IMR-90 (cell line): ENCODE data around the gene SMAD7. TPM values are rescaled to one million over a fixed set of nuclear protein-coding genes. Genes with fewer than 3 reads are reported as not detected.

Experiments used
- ATAC-seq: fragments of 200-7000 bp; cut with Tn5 transposase; 2 replicates; pipeline ENCODE4 v1.9.1; 2020; ENCODE audit warnings: low read depth, mild to moderate bottlenecking, moderate library complexity
- BruUV-seq: library from RNA; stranded (reverse); fragments of 400-500 nt; replicated peaks from 2 replicates; lab custom pipeline; 2021; lab: Mats Ljungman, UMichigan
- CTCF ChIA-PET: fragments of 300-600 bp; formaldehyde crosslinking; extraction: SDS; loops from one replicate; lab custom pipeline; 2021; ENCODE audit warnings: antibody characterized with exemption; lab: Yijun Ruan, JAX
- POLR2A ChIA-PET: fragments of 300-600 bp; sonication (Branson Sonifier 250); formaldehyde crosslinking; loops from one replicate; lab custom pipeline; 2022; ENCODE audit warnings: antibody characterized with exemption; ENCODE audit not compliant: unreplicated experiment; lab: Charles Lee
- DNase-seq: peaks from one replicate; pipeline ENCODE4 v3.0.0; 2013
- H2AFZ ChIP-seq: replicated peaks from 2 replicates; pipeline ENCODE3; 2013; ENCODE audit warnings: low read length, mild to moderate bottlenecking; ENCODE audit not compliant: poor library complexity
- H2AK5ac ChIP-seq: 2 replicates; pipeline ENCODE4 v1.6.1; 2013; ENCODE audit warnings: low read depth, low read length, inconsistent platforms
- H2AK9ac ChIP-seq: replicated peaks from 2 replicates; pipeline ENCODE3; 2013; ENCODE audit warnings: mild to moderate bottlenecking, low read depth, low read length, moderate library complexity; ENCODE audit not compliant: poor library complexity
- H2BK120ac ChIP-seq: 2 replicates; pipeline ENCODE4 v1.6.1; 2013; ENCODE audit warnings: low read depth, low read length, inconsistent platforms
- H2BK15ac ChIP-seq: 3 replicates; pipeline ENCODE4 v1.6.1; 2013; ENCODE audit warnings: low read depth, low read length, inconsistent platforms
- H2BK20ac ChIP-seq: 2 replicates; pipeline ENCODE4 v1.6.1; 2013; ENCODE audit warnings: low read depth, mild to moderate bottlenecking, inconsistent platforms, low read length, moderate library complexity
- H2BK5ac ChIP-seq: 2 replicates; pipeline ENCODE4 v1.6.1; 2013; ENCODE audit warnings: mild to moderate bottlenecking, low read depth, low read length, inconsistent platforms; ENCODE audit not compliant: poor library complexity, severe bottlenecking
- H3K14ac ChIP-seq: replicated peaks from 2 replicates; pipeline ENCODE4 v1.6.1; 2013; ENCODE audit warnings: low read depth, low read length, inconsistent platforms
- H3K18ac ChIP-seq: 2 replicates; pipeline ENCODE4 v1.6.1; 2013; ENCODE audit warnings: low read depth, low read length, control low read depth
- H3K23ac ChIP-seq: 2 replicates; pipeline ENCODE4 v1.6.1; 2013; ENCODE audit warnings: low read depth, low read length, inconsistent platforms
- H3K27ac ChIP-seq: 2 replicates; pipeline ENCODE4 v1.5.1; 2013; ENCODE audit warnings: mild to moderate bottlenecking, control low read depth, low read length; ENCODE audit not compliant: insufficient read depth
- H3K27me3 ChIP-seq: 2 replicates; pipeline ENCODE4 v1.6.1; 2013; ENCODE audit warnings: low read length; ENCODE audit not compliant: control insufficient read depth, insufficient read depth
- H3K36me3 ChIP-seq: 2 replicates; pipeline ENCODE4 v1.6.1; 2013; ENCODE audit warnings: low read length, mixed read lengths; ENCODE audit not compliant: control insufficient read depth, insufficient read depth
- H3K4ac ChIP-seq: 2 replicates; pipeline ENCODE4 v1.6.1; 2013; ENCODE audit warnings: low read depth, low read length, inconsistent platforms
- H3K4me1 ChIP-seq: 2 replicates; pipeline ENCODE4 v1.6.1; 2013; ENCODE audit warnings: low read length, mixed read lengths; ENCODE audit not compliant: control insufficient read depth, insufficient read depth
- H3K4me2 ChIP-seq: 2 replicates; pipeline ENCODE4 v1.6.1; 2013; ENCODE audit warnings: low read depth, mild to moderate bottlenecking, control low read depth, low read length, moderate library complexity
- H3K4me3 ChIP-seq: 2 replicates; pipeline ENCODE4 v1.5.1; 2013; ENCODE audit warnings: low read depth, mild to moderate bottlenecking, control low read depth, low read length, moderate library complexity; ENCODE audit not compliant: insufficient read depth
- H3K56ac ChIP-seq: 2 replicates; pipeline ENCODE4 v1.6.1; 2013; ENCODE audit warnings: low read length, inconsistent platforms; ENCODE audit not compliant: insufficient read depth; ENCODE audit errors: extremely low read depth
- H3K79me1 ChIP-seq, 2 experiments: 2 replicates each; pipeline ENCODE4 v1.6.1; 2013; ENCODE audit warnings: low read length in 2 of 2, inconsistent platforms in 1 of 2, low read depth in 1 of 2
- H3K9ac ChIP-seq: 2 replicates; pipeline ENCODE4 v1.6.1; 2013; ENCODE audit warnings: low read depth, low read length, control low read depth
- H3K9me1 ChIP-seq: 2 replicates; pipeline ENCODE4 v1.6.1; 2013; ENCODE audit warnings: low read length, inconsistent platforms; ENCODE audit not compliant: insufficient read depth
- H3K9me3 ChIP-seq: 2 replicates; pipeline ENCODE4 v1.6.1; 2013; ENCODE audit warnings: low read length; ENCODE audit not compliant: control insufficient read depth, insufficient read depth
- H4K20me1 ChIP-seq: 2 replicates; pipeline ENCODE4 v1.6.1; 2013; ENCODE audit warnings: low read length, inconsistent platforms; ENCODE audit not compliant: insufficient read depth
- H4K5ac ChIP-seq: 2 replicates; pipeline ENCODE4 v1.6.1; 2013; ENCODE audit warnings: mild to moderate bottlenecking, low read depth, low read length, control low read depth
- H4K8ac ChIP-seq, 2 experiments: 2 replicates each; pipeline ENCODE4 v1.6.1; 2013; ENCODE audit warnings: low read depth in 2 of 2, low read length in 2 of 2, control low read depth in 1 of 2, inconsistent platforms in 1 of 2
- H4K91ac ChIP-seq: 2 replicates; pipeline ENCODE4 v1.6.1; 2013; ENCODE audit warnings: low read depth, low read length, inconsistent platforms; ENCODE audit not compliant: insufficient read depth
- BHLHE40 ChIP-seq: fragments of 150-350 bp; IDR thresholded peaks from 2 replicates; pipeline ENCODE4 v1.6.1; 2016; ENCODE audit warnings: mild to moderate bottlenecking, low read depth, low read length
- CEBPB ChIP-seq: IDR thresholded peaks from 2 replicates; pipeline ENCODE4 v1.6.1; 2012; ENCODE audit warnings: low read depth, low read length, improper control_type of control experiment
- CHD1 ChIP-seq: IDR thresholded peaks from 2 replicates; pipeline ENCODE4 v1.6.1; 2012; ENCODE audit warnings: low read depth, low read length, improper control_type of control experiment
- CTCF ChIP-seq: conservative IDR thresholded peaks from 2 replicates; pipeline ENCODE4 v1.5.1; 2012; ENCODE audit warnings: mild to moderate bottlenecking, low read depth, low read length, improper control_type of control experiment
- ELK1 ChIP-seq: fragments of 150-350 bp; IDR thresholded peaks from 2 replicates; pipeline ENCODE4 v1.6.1; 2016; ENCODE audit warnings: low read depth, mild to moderate bottlenecking, low read length, moderate library complexity, borderline replicate concordance
- FOS ChIP-seq: fragments of 150-350 bp; IDR thresholded peaks from 2 replicates; pipeline ENCODE4 v1.6.1; 2016; ENCODE audit warnings: low read depth, low read length
- MAZ ChIP-seq: IDR thresholded peaks from 2 replicates; pipeline ENCODE4 v1.6.1; 2012; ENCODE audit warnings: low read depth, mild to moderate bottlenecking, low read length, improper control_type of control experiment, moderate library complexity, borderline replicate concordance
- MXI1 ChIP-seq: IDR thresholded peaks from 2 replicates; pipeline ENCODE4 v1.6.1; 2012; ENCODE audit warnings: low read depth, mild to moderate bottlenecking, low read length, moderate library complexity, borderline replicate concordance
- NFE2L2 ChIP-seq: fragments of 150-350 bp; IDR thresholded peaks from 2 replicates; pipeline ENCODE4 v1.6.1; 2016; ENCODE audit warnings: low read depth, mild to moderate bottlenecking, low read length
- POLR2A ChIP-seq: IDR thresholded peaks from 2 replicates; pipeline ENCODE4 v1.6.1; 2012; ENCODE audit warnings: mild to moderate bottlenecking, low read depth, low read length
- RAD21 ChIP-seq: IDR thresholded peaks from 2 replicates; pipeline ENCODE4 v1.6.1; 2012; ENCODE audit warnings: low read length, improper control_type of control experiment
- RCOR1 ChIP-seq: IDR thresholded peaks from 2 replicates; pipeline ENCODE4 v1.6.1; 2012; ENCODE audit warnings: mild to moderate bottlenecking, low read length, improper control_type of control experiment; ENCODE audit not compliant: insufficient replicate concordance
- RFX5 ChIP-seq: IDR thresholded peaks from 2 replicates; pipeline ENCODE4 v1.8.0; 2012; ENCODE audit warnings: low read depth, mild to moderate bottlenecking, low read length, moderate library complexity
- SMC3 ChIP-seq: fragments of 150-350 bp; IDR thresholded peaks from 2 replicates; pipeline ENCODE4 v1.6.1; 2016; ENCODE audit warnings: low read depth, mild to moderate bottlenecking, antibody characterized with exemption, low read length, moderate library complexity
- USF2 ChIP-seq: fragments of 150-350 bp; IDR thresholded peaks from 2 replicates; pipeline ENCODE4 v1.6.1; 2017; ENCODE audit warnings: mild to moderate bottlenecking, antibody characterized with exemption, low read length, low read depth
- WGBS, 2 experiments: methylation state at CpG; one replicate each; pipeline versions ENCODE4 v1.1.5 to v1.1.7; 2013; ENCODE audit warnings: missing lambda C conversion rate in 2 of 2; ENCODE audit not compliant: insufficient read length in 1 of 2; ENCODE audit errors: extremely low coverage in 2 of 2; 5-methylcytosine and 5-hydroxymethylcytosine counted together
- dilution Hi-C: fragments of 300-500 bp; cut with HindIII; formaldehyde crosslinking; loops from one replicate; pipeline ENCODE4 v1.14.3; 2018; ENCODE audit warnings: low sequenced_read_pairs; ENCODE audit not compliant: unreplicated experiment
- in situ Hi-C: fragments of 300-500 bp; cut with MboI; formaldehyde crosslinking; loops from 3 replicates; pipeline ENCODE4 v1.14.3; 2019; ENCODE audit warnings: low sequenced_read_pairs, inconsistent platforms, mixed read lengths
- intact Hi-C: fragments of 100-400 bp; cut with micrococcal nuclease; formaldehyde crosslinking; loops from 2 replicates; pipeline ENCODE4 v1.10.0; 2022
- polyA plus RNA-seq, 3 experiments: library from polyadenylated mRNA; depleted of rRNA; stranded (reverse); fragments of >200 nt; gene quantifications; 2 replicates each; pipeline ENCODE4 v1.2.3, GENCODE V29; 2012; ENCODE audit warnings: low replicate concordance in 1 of 3
- total RNA-seq: library from RNA; depleted of rRNA; stranded (reverse); fragments of >200 nt; gene quantifications from 2 replicates; pipeline ENCODE4 v1.2.3, GENCODE V29; 2012

SMAD7 gene
- total and polyA plus RNA-seq, 2 of the 4 experiments (the other 2 are of a cell fraction), result 15.8 to 17.6 TPM

DNA sequence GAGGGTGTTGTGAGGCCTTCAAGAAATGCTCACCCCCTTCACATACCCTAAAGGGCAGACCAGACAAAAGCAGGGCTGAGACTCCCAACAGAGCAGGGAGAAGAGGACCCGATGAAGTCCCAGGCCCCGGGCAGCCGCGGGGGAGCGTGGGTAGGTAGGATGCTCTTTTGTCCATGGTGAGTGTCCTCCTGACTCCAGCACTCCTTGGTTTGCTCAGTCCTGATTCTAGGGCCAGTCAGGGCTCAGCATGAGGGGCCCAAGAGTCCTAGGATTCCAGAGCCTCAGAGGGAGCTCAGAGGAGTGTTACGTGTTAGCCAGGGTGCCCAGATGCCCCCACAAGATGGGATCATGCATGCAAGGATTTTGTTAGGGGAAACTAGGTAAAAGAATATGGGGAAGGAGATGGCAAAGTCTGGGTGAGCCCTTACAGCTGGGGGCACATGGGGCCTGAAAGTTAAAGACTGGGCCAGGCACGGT lies 64.8 kb downstream of the SMAD7 start:
- no TSS peak for BruUV-seq
- H3K9me3 ChIP-seq, result no peaks in the 10 kb centered on the region
- dilution Hi-C loops (no loop called here), intact Hi-C loops (no loop called here), in situ Hi-C loops (no loop called here)
- CTCF ChIA-PET, result no interaction called here
- WGBS, 2 experiments, result 100% methylated on average over 1 of the region's 7 CpGs; no CpG with 5 or more reads in 1 of the 2 experiments
- no peak overlapping the region for H4K8ac ChIP-seq
- H3K9ac ChIP-seq, result no peak overlapping the region
- H2BK20ac ChIP-seq, result no peak overlapping the region
- H3K36me3 ChIP-seq, result no peaks in the 10 kb centered on the region
- ATAC-seq (no peak), DNase-seq (no peak)
- H3K79me1 ChIP-seq, result no peaks in the 10 kb centered on the region
- TF ChIP-seq SMC3 (no peak), FOS (no peak), NFE2L2 (no peak), MXI1 (no peak), CTCF (no peak), CEBPB (no peak), RFX5 (no peak), CHD1 (no peak), ELK1 (no peak), BHLHE40 (no peak), USF2 (no peak), RCOR1 (no peak), MAZ (no peak), RAD21 (no peak), POLR2A (no peak)
- H2BK15ac ChIP-seq, result no peak overlapping the region; the same call in 2 of the 3 replicates
- no peak overlapping the region for H3K56ac ChIP-seq
- H3K23ac ChIP-seq, result no peak overlapping the region
- no peaks in the 10 kb centered on the region for H3K27me3 ChIP-seq
- no peak overlapping the region for H2BK120ac ChIP-seq
- H2BK5ac ChIP-seq, result no peak overlapping the region
- H2AFZ ChIP-seq, result no peak overlapping the region
- peaks cover 3% of the 10 kb centered on the region; the same call in 1 of the 2 replicates for H3K9me1 ChIP-seq
- no peak overlapping the region for H2AK9ac ChIP-seq
- no peak overlapping the region for H4K5ac ChIP-seq
- no peaks in the 10 kb centered on the region for H4K20me1 ChIP-seq
- no peak overlapping the region for H3K27ac ChIP-seq
- POLR2A ChIA-PET, result no interaction called here
- H3K14ac ChIP-seq, result no peak overlapping the region
- no peak overlapping the region for H3K18ac ChIP-seq
- H3K4me2 ChIP-seq, result no peak overlapping the region
- peaks cover 8% of the 10 kb centered on the region for H3K4me1 ChIP-seq
- H2AK5ac ChIP-seq, result no peak overlapping the region
- H4K91ac ChIP-seq, result peak overlapping the region; percentile 12; the same call in 1 of the 2 replicates
- H3K4ac ChIP-seq, result no peak overlapping the region
- no peak overlapping the region for H3K4me3 ChIP-seq
